Lung microvascular endothelial cell (primary cell): Measurements from ENCODE around the gene CEP43. TPM values are rescaled to one million over a fixed set of nuclear protein-coding genes. Genes with fewer than 3 reads are reported as not detected.

Experiments
- DNase-seq, 2 donors: peaks; one replicate each; pipeline versions ENCODE4 v3.0.0 to v3.0.0-alpha.2; 2010; ENCODE audit warnings: low read depth in 2 of 2
- total RNA-seq: library from RNA; depleted of rRNA; stranded (reverse); fragments of >200 nt; gene quantifications from 2 replicates; pipeline ENCODE4 v1.2.1, GENCODE V29; 2014

Gene CEP43
- total RNA-seq, 1 donor from 2014 or later, result 10.5 TPM

DNA sequence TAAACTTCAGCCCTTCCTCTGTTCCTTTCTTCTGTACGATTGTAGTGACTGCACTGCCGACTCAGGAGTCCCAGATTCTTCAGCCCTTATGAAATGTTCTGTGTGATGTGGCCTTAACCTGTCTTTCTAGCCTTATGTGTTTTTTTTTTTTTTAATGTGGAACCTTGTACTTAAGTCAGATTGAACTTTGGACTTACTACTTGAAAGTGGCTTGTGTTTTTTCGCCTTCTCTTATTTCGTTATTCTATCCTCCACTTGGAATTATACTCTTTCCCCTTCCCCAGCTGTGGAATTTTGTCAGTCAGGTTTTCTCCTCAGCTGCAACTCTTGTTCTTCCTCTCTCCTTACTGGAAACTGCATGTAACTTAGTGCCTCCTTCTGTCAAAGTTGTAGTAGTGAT lies 8.8 kb downstream of the CEP43 start:
- DNase-seq, result no peak

DNA sequence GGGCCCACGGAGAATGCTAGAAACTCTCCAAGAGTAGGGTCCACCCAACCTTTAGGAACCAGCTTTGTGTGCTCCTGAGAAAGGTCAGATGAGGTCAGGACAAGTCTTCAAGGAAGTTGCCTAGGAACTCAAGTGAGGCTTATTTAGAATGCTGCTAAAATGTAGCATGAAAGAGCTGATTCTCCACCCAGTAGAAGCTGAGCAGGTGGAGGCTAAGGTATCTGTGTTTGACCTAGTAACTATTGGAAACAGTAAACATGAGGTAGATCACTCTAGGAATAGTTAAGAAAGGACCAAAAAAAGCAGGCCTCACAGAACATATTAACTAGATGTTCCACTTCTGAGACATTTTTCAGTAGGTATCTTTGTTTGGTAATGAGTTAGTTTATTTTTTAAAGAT lies 13.9 kb downstream of the CEP43 start:
- no peak for DNase-seq

DNA sequence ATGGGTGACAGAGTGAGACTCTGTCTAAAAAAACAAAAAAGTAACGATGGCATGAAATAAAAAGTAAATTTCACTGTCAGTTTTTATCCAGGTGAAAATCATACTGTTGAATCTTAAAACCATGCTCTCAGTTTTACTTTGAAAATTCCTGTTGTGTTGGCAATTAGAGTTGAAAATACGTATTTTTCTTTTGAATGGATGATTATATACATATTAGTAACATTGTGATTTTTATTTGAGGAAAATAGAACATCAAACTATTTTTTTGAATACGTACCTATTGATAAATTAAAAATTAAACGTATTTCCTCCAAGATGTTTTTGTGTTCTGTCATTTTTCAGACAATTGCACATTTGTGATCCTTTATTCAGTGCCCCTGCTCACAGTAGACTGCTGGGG lies 14.7 kb downstream of the CEP43 start:
- no peak for DNase-seq

DNA sequence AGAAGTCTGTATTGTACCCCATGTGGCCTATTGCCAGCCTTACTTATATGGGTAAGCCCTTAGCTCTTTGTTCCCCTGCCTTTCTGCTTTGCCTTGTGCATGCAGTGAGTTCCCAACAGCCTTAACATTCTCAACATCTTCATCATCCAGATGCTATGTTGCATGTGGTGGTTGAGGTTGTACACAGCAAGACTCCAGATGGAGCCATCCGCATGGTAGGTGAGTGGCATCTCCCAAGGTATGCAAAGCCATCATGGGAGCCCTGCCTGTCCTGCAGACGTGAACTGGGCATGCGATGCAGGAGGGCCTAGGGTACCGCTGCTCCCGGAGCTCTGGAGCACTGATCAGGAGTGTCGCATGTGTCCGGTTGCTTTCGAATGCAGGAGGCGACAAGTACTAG lies 16.1 kb downstream of the CEP43 start:
- no peak for DNase-seq

DNA sequence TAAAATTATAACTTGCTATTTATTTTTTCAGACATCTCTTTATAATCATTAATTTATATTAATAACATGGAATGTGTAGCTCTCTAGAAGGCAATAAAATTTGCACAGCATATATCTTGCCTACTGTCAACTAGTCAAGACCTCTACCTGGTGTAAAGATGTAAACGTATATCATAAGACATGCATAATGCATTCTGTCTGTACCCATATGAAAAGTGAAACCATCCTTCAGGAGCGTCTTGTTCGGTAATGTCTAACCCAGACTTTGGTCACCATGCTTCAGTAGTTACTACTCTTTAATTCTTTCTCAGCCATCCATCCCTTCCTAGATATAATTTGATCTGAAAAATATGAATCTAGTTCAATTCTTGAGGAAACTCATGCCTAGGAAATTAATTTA lies 21.0 kb downstream of the CEP43 start:
- DNase-seq, result no peak

DNA sequence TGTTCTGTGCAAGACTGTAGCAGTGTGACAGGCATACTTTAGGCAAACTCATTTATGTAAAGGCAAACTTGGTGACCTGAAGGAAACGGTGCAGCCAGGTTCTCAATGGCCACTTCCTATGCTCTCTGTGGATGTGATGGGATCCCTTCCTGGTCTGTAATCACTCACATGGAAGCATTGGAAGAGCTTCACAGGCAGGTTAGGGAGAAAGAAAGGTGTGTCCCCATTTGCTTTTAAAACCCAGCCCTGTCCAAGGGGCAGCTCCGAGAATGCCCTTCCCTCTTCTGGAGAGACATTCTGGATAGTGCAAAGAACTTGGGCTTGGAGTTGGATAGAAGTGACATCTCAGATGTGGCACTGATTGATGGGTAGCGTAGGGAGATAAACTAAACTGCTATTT lies 28.1 kb downstream of the CEP43 start:
- DNase-seq, result no peak

DNA sequence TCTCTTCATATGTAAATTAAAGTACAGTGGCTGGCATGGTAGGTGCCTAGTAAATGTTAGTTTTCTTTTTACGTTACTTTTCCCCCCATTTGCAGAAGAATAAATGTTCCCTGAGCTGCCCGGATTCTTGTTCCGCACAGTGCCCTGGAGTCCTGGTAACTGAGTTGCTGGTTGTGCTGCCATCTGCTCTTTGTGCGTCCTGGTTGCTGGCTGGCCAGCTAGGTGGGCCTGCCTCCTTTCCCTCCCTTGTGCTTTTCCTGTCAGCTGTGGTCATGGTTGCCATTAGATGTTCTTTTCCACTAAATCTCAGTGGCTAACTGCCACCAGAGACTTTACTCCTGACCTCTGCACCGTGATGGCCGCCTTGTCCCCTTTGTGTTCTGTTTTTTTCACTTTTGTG lies 28.6 kb downstream of the CEP43 start:
- no peak for DNase-seq

DNA sequence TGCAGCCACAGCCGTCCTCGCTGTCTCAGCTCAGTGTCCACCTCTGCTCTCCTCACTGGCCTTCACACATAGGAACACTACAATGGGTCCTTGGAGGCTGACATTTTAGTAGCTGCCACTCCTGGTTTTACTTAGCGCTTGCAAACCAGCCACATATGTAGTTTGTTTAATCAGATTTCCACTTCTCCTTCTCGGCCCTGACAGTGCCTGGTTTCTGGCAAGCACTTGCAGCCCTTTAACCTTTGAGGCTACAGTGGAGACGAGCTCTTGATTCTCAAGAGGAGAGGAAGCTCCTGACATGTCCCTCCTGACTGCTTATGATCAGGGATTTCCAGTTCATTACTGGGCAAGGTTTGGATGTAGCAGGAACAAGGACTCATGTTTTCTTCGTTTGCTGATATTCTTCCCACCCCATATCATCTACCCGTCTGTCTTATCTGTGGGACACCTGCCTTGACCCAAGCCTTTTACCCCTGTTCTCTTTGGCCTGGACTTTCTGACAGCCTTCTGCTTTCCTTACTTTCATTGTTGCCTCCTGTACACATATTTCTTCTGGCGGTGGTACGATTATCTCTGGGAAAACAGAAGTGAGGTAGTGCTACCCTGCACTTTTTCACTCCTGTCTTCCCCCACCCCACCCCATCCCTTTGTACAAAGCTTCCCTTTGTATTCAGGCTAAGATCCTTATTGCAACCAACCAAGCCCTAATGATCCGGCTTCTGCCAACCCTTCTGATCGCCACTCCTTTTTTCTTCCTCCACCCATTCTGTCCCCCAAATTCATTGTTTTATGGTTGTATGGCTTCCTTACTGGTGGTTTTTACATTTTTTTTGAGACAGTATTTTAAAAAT lies 31.2 kb downstream of the CEP43 start:
- no peak for DNase-seq

DNA sequence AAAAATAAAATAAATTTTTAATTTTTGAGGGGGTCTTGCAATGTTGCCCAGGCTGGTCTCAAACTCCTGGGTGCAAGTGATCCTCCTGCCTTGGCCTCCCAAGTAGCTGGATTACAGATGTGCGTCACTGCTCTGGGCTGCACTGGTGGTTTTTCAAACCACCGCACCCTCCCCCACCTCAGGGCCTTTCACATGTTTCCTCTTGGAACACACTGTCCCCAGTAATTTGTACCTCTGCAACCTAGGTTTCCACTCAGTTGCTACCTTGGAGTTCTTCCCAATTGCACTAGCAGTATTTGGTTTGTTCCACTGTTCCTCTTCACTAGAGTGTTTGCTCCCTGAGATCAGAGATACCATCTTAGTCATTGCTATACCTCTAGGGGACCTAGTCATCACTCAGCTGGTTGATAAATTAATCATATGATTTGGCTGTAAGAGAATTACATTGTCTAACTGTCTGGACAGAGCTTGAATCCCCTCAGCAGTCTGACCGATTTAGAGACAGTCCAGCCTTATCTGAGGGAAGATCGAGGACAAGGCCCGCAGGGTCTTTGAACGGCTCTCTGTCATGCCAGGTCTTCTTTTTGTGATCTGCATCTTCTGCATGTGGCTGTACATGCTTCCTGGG lies 32.0 kb downstream of the CEP43 start:
- no peak for DNase-seq

DNA sequence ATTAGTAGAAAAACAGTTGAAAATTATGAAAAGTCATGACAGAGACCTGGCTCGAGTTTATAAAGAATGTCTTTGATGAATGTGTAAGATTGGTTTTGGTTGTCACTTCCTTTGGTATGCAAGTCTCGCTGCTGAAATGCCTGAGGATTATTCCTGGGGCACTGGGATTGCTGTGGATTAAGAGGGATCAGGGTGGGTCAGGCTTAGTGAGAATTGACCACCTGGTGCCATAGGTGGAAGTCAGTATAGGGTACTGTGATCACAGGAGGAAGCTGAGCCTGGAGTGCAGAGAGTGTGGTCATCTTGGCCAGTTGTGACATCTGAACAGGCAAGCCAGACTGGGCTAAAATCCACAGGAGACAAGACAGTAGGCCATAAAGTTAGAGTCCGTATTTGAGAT lies 34.9 kb downstream of the CEP43 start:
- no peak for DNase-seq

DNA sequence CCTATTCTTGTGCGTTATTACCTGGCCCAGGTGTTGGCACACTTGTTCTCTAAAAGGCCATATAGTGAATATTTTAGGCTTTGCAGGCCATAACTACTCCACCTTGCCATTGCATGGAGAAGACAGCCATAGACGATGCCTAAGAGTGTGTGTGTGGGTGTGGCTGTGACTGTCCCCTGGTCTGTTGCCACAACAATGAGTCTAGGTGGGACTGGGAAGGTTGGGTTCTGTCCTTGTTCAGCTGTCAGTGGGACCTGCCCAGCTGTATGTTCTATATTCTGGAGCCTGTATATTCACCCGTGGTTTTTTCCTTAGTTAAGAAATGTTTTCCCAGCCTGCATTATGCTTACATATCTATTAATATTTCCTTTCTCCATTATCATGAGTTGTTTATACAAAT lies 38.6 kb downstream of the CEP43 start:
- DNase-seq, result no peak

DNA sequence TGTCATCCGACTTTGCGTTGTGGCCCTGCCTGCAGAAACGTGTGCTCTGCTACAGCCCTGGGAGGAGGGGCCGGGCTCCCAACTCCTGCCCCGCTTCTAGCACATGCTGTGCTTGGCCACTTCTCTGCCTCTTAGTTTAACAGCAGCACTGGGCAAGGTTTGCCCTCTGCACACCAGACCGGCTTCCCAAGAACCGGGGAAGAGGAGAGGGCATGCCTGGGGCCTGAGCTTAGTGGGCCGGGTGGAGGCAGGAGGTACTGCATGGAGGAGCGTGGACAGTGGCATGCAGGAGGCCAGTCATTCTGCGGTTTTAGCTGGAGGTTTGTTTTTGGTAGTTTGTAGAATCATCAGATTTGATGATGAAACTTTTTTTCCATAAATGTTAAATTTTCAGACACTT lies 45.5 kb downstream of the CEP43 start:
- no peak for DNase-seq

DNA sequence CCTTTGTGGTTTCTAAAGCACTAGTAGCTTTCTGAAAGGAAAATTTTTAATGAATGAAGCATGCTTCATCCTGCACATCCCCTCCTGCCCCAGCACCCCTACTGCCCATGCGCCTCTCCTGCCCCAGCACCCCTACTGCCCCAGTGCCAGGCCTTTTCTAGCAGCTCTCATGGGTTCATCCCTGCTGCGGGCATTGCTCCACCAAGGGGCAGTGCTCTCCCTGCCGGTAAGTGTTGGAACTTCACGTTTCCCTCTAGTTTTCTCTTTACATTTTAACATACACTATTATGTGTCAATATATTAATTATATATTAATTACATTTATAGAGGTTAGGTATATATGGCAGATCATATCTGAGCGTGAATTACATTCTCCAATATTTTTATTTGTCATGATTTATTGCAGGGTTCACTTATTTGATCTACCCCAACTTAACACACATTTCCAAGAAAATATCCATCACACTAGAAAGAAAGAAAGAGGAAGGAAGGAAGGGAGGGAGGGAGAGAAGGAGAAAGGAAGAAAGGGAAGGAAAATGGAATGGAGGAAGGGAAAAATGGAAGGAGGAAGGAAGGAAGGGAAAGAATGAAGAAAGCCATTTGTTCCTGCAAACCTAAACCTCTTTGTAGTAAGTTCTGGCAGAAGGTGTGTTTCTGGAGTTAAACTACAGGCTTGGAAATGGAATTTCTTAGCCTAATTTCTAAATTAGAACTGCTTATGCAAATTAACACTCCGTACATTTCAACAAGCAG lies 46.8 kb downstream of the CEP43 start:
- DNase-seq, result no peak

DNA sequence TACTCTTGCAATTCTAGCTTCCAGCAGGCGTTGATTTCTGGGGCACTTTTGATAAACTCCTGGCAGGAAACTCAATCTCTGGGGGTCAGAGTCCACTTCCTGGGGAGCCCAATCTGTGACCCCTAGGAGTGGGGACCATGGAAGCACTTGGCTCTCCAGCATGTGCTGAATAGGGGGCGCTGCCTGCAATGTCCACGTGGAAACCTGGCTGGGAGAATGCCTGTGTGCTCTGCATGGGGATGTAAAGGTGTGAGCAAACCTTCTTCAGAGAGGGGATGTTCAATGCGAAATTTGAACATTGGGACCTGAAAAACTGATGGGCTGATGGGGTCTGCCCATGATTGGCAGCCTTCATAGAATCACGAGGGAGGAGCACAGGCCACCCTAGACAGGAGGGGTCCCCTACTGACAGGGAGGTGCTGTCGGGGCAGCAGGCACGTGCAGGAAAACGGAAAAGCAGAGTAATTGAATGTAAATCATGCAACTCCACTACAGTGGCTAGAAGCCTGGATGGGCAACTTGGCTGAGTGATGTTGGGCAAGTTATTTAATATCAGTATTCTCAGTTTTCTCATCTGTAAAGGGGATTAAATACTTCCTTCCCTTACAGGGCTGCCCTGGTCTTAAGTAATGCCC lies 47.8 kb downstream of the CEP43 start:
- DNase-seq, result no peak

DNA sequence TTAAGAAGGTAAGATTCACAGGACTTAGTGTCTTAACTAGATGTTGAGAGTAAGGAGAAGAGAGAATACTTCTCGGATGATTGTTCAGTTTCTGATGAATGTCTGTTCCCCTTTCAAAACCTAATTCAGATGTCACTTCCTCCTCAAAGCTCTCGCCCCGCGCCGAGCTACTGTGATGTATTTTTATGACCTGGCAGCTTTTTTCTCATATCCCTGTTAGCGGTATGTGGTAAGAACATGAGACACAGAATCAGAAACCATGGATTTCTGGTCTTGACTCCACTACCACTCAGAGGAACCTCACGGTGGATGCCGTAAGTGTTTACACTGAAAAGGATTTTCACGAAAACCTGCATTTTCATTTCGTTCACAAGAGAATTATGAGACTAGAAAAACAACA lies 48.4 kb downstream of the CEP43 start:
- DNase-seq, result no peak

Other genes with a start within 250 kb of the CEP43 start
- gene RNASET2, start 42.8 kb upstream of the CEP43 start, total RNA-seq, result 6.0 and 8.1 TPM in 2 replicates
- gene CCR6, start 123.7 kb downstream of the CEP43 start, total RNA-seq, result not detected in 2 replicates
- not detected in 2 replicates for gene GPR31, start 158.6 kb downstream of the CEP43 start, total RNA-seq